Stimulated activated effector memory CD8-positive, alpha-beta T cell treated with anti-CD3 and anti-CD28 coated beads, Interleukin-12 subunit alpha, Interleukin-12 subunit beta, amount 100 ng/mL, for 72 hours (primary cell): ENCODE measurements around the gene MPDZ.

Experiments
- ATAC-seq: fragments of 150-1000 bp; cut with Tn5 transposase; 2 replicates; pipeline ENCODE4 v1.10.0; 2021
- DNase-seq, 2 donors: peaks; one replicate each; pipeline ENCODE4 v3.0.0; 2021 to 2022; ENCODE audit warnings: low spot score in 2 of 2
- H3K27ac Mint-ChIP-seq: one replicate; pipeline ENCODE4 v1.8.0; 2022; ENCODE audit warnings: mild to moderate bottlenecking, mixed read lengths
- H3K36me3 Mint-ChIP-seq: one replicate; pipeline ENCODE4 v1.8.0; 2022; ENCODE audit warnings: mild to moderate bottlenecking, mixed read lengths
- H3K4me1 Mint-ChIP-seq: one replicate; pipeline ENCODE4 v1.8.0; 2022; ENCODE audit warnings: mixed read lengths
- H3K4me3 Mint-ChIP-seq: one replicate; pipeline ENCODE4 v1.8.0; 2022; ENCODE audit warnings: mild to moderate bottlenecking, mixed read lengths
- H3K9me3 Mint-ChIP-seq: one replicate; pipeline ENCODE4 v1.8.0; 2022; ENCODE audit warnings: mixed read lengths

Gene MPDZ

DNA sequence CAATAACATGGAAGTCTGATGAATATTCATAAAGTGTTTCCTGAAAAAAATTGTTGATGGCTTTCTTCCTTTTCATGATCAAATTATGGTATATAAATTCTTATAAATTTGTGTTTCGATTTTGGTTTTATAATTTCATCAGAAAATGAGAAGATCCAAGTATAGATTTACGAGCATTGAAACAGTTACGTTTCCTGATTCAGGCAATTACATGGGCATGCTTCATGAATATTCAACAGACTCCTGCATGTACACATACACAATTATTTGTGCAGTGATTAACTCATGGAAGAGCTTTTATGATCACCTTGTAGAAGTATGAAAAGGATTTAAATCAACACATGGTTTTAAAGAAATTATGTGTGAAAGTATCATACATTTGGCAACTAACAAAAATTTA, 136.7 kb downstream of the MPDZ start:
- no peaks in the 10 kb centered on the region for H3K36me3 Mint-ChIP-seq
- no peak overlapping the region for H3K27ac Mint-ChIP-seq
- no peak for ATAC-seq

DNA sequence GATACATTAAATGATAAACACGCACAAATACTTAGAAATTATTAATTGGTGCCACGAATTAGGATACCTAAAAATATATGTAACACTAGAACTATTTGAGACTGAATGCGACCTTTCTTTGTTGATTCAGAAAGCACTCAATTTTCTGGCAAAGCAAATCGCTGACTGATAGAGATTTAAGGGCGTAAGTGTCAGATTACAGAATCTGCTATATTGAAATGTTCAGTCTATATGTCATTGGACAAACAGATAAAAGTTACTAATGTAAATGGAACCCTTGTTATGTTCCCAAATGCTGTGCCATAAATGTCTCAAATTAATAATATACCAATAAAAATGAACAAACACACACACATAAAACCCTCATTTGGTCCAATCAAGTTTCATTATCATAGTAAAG, 137.9 kb downstream of the MPDZ start:
- Mint-ChIP-seq H3K27ac (no peak overlapping the region), H3K36me3 (no peaks in the 10 kb centered on the region), H3K4me1 (no peaks in the 10 kb centered on the region), H3K4me3 (no peak overlapping the region), H3K9me3 (peaks cover 9% of the 10 kb centered on the region)
- DNase-seq (no peak), ATAC-seq (no peak)

More for the DNA sequence above, 136.7 kb downstream of the MPDZ start:
- H3K9me3 Mint-ChIP-seq: peaks cover 9% of the 10 kb centered on the region
- H3K4me1 Mint-ChIP-seq: no peaks in the 10 kb centered on the region
- DNase-seq: no peak
- no peak overlapping the region for H3K4me3 Mint-ChIP-seq

DNA sequence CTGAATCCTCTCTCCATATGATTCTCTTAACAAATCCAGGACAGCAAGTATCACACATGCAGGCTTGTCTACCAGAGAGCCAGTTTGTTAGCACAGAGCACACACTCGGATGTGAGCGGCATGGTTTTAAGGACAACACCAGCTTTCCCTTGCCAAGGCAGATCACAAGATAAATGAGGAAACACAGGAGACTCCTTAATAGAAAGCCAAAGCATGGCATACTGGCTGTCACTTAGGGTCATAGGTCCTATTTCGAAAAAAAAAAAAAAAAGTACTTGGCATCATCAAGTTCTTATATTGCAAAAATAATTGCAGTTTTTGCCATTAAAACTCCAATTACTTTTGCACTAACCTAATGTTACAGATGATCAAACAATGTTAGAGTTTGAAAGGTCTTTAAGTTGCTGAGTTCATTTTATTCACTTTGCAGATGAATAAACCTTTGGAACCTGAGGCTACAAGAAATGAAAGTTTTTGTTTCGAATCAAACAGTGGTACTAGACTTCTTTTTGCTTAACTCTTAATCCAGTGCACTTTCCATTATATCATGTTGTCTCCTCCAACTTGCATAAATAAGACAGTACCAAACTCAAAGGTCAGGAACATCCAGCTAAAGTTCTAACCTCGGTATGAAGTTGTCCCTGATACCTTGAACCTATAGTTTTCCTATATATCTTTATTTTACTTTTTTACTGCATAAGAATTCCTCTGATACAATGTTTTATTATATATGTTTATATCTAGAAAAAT, 138.5 kb downstream of the MPDZ start:
- DNase-seq: no peak
- H3K36me3 Mint-ChIP-seq: no peaks in the 10 kb centered on the region
- no peak overlapping the region for H3K4me3 Mint-ChIP-seq
- H3K4me1 Mint-ChIP-seq: no peaks in the 10 kb centered on the region
- no peak overlapping the region for H3K27ac Mint-ChIP-seq
- H3K9me3 Mint-ChIP-seq: peaks cover 9% of the 10 kb centered on the region
- no peak for ATAC-seq

DNA sequence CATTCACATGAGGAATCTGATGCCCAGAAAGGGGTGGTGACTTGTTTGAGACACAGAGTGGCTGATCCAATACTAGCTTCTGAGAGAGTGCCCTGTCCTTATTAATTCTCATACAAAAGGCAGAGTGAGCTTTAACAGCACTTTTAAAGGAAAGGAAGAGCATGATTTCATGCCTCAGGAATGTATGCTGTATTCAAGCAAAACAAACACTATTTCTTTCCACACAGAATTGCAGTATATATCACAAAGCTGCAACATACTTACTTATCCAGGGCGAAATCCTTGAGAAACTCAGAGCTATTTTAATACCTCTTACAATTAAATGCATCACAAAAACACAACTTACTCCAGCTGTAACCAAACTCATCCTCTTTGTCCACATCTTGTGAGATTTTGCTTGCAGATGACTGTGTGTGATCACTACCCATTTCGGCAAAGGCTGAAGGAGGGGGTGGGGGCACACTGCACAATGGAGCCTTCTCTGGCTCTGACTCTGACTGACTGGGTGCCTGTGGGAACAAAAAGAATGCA, 139.8 kb downstream of the MPDZ start:
- ATAC-seq: no peak
- no peak for DNase-seq
- Mint-ChIP-seq H3K27ac (no peak overlapping the region), H3K9me3 (peaks cover 17% of the 10 kb centered on the region), H3K4me3 (no peak overlapping the region), H3K36me3 (no peaks in the 10 kb centered on the region), H3K4me1 (no peaks in the 10 kb centered on the region)

DNA sequence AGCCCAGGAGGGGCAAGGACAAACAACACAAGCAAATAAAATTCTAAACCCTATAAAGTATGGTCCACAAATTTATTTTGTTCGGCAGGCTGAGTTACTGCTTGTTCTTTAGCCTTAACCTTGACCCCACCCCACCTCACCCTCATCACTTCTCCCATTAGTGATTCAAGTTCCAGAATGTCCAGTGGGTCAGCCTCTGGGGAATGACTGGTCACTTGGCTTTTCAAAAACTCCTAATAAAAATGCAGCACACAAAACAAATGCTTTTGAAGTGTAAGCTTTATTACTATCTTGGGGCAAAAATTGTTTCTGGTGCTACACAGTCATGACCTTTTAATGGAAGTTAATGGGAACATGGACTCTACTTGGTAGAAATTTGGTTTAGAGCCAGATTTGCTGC, 142.1 kb downstream of the MPDZ start:
- H3K36me3 Mint-ChIP-seq: no peaks in the 10 kb centered on the region
- no peak overlapping the region for H3K4me3 Mint-ChIP-seq
- H3K27ac Mint-ChIP-seq: no peak overlapping the region
- DNase-seq: no peak
- no peaks in the 10 kb centered on the region for H3K4me1 Mint-ChIP-seq
- ATAC-seq: no peak
- H3K9me3 Mint-ChIP-seq: peaks cover 22% of the 10 kb centered on the region

GRCh38 chr9:13131991-13132390, 147.5 kb downstream of the MPDZ start:
- DNase-seq: no peak
- H3K36me3 Mint-ChIP-seq: no peaks in the 10 kb centered on the region
- H3K27ac Mint-ChIP-seq: no peak overlapping the region
- ATAC-seq: no peak
- no peak overlapping the region for H3K4me3 Mint-ChIP-seq
- H3K4me1 Mint-ChIP-seq: no peaks in the 10 kb centered on the region
- H3K9me3 Mint-ChIP-seq: peaks cover 32% of the 10 kb centered on the region

DNA sequence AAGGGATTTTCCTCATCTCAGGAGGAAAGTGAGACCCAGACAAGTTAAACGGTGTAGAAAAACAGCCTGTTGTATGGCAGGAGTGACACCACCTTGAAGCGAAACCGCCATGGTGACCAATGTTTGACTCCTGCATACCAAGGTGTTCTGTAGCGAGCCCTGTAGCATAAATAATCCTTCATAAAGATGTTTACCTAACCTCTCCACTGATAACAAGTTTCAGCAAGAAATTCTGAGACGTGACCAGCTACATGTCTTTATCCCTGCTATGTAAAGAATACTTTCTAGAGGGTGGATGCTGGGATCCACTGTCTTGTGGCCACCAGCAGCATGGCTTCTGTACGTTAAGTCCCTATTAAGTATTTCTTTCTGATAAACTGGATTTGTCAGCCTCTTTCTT, 148.1 kb downstream of the MPDZ start:
- Mint-ChIP-seq H3K4me1 (no peaks in the 10 kb centered on the region), H3K9me3 (peaks cover 38% of the 10 kb centered on the region), H3K36me3 (no peaks in the 10 kb centered on the region), H3K4me3 (no peak overlapping the region), H3K27ac (no peak overlapping the region)
- DNase-seq: no peak
- ATAC-seq: no peak

DNA sequence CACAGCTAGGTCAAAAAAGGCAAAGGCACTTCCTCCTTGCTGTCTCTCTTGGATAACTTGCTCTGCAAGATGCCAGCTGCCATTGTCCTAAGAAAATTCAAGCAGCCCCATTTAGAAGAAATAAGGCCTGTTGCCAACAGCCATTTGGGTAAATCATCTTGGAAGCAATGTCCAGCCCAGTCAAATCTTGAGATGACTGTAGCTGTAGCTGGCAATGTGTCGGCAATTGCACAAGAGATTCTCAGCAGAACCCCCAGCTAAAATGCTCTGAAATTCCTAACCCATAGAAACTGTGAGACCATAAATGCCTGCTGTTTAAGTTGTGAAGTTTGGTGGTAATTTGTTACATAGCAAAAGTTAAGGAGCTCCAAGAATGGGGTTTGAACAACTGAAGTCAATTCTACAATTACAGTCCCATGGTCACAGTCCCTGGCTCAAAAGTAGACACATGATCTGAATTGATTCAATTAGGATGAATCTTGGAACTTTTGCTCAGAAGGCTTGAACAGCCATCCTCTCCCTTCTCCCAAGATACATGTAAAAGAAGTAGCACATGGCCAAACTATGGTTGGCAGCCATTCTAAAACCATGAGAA, 151.1 kb downstream of the MPDZ start:
- Mint-ChIP-seq H3K4me3 (no peak overlapping the region), H3K36me3 (no peaks in the 10 kb centered on the region), H3K9me3 (peaks cover 24% of the 10 kb centered on the region), H3K27ac (no peak overlapping the region), H3K4me1 (no peaks in the 10 kb centered on the region)
- DNase-seq: no peak
- no peak for ATAC-seq

DNA sequence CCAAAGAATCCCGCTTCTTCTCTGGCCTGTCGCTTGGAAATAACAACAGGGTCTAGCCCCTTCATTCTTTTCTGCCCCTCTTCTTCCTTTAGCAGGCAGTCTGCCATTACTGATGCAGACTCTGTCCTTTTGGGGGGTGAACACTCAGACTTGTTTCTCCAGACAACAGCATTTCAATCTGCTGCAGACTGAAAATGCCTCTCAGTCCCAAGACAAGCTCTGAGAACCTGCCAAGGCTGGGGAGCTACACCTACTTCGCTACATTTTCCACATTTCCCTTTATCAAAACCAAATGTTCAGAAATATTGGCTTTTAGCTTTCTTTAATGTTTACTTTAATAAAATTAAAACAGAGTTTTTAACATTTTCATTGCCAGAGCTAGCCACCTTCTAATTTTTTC, 152.4 kb downstream of the MPDZ start:
- ATAC-seq (no peak), DNase-seq (no peak)
- no peak overlapping the region for H3K27ac Mint-ChIP-seq
- peaks cover 24% of the 10 kb centered on the region for H3K9me3 Mint-ChIP-seq
- H3K4me1 Mint-ChIP-seq: no peaks in the 10 kb centered on the region
- no peaks in the 10 kb centered on the region for H3K36me3 Mint-ChIP-seq
- no peak overlapping the region for H3K4me3 Mint-ChIP-seq

DNA sequence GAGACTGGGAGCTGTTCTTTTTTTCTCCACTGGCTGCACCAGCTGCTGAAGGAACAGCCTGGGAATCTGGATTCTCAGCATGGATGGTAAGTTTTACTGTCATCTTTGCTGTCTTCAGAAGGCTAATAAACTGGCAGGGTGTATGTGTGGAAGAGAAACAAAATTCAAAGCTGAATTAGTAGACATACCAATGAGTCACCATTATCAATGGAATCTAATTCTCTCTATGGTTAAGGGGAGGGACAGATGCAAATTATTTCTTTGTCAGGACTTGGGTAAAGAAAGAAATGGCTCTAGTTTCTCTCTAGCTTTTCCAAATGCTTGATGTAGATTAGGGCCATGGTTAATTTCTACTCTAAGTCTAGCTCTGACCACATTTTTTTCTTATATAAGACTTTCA, 154.2 kb downstream of the MPDZ start:
- H3K4me1 Mint-ChIP-seq: no peaks in the 10 kb centered on the region
- H3K9me3 Mint-ChIP-seq: peaks cover 22% of the 10 kb centered on the region
- DNase-seq: no peak
- no peak for ATAC-seq
- H3K4me3 Mint-ChIP-seq: no peak overlapping the region
- H3K36me3 Mint-ChIP-seq: no peaks in the 10 kb centered on the region
- no peak overlapping the region for H3K27ac Mint-ChIP-seq

GRCh38 chr9:13122756-13123369, 156.6 kb downstream of the MPDZ start:
- no peaks in the 10 kb centered on the region for H3K4me1 Mint-ChIP-seq
- peaks cover 21% of the 10 kb centered on the region for H3K9me3 Mint-ChIP-seq
- ATAC-seq: no peak
- no peak for DNase-seq
- no peaks in the 10 kb centered on the region for H3K36me3 Mint-ChIP-seq
- no peak overlapping the region for H3K4me3 Mint-ChIP-seq
- no peak overlapping the region for H3K27ac Mint-ChIP-seq

DNA sequence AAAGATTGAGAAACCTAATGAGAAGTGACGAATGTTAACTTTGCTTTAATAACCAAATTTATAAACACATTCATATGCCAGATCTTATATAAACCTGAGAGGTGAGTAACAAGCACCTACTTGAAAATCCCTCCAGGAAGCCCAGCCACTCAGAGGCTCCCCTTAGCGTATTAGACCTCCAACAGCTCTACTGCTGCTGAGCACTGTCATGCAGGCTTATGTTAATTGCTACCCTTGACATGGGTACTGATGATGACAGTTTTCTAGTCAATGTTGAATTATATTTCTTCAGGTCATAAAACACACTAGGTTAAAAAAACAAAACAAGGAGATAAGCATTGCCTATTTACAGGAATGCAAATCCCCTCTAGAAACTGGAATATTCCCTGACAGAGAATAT, 161.2 kb downstream of the MPDZ start:
- H3K4me1 Mint-ChIP-seq: no peaks in the 10 kb centered on the region
- peaks cover 11% of the 10 kb centered on the region for H3K9me3 Mint-ChIP-seq
- H3K27ac Mint-ChIP-seq: no peak overlapping the region
- ATAC-seq: no peak
- H3K4me3 Mint-ChIP-seq: no peak overlapping the region
- no peaks in the 10 kb centered on the region for H3K36me3 Mint-ChIP-seq
- DNase-seq: no peak

DNA sequence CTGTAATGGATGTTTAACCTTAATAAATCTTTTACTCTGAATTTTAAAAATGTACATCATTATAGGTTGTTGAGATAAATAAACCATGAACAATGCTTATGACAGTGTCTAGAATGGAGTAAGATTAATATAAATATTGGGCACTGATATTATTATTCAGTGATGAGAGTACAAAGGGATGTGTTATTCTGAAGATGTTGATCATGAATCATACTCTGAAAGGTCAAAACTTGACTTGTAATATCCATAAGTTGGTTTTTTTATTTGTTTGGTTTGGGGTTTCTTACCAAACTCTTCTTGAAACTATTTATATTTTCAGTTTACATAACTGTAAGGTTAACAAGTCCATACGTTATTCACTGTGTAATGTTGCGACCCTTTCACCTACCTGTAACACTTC, 163.2 kb downstream of the MPDZ start:
- Mint-ChIP-seq H3K9me3 (peaks cover 7% of the 10 kb centered on the region), H3K27ac (no peak overlapping the region), H3K36me3 (no peaks in the 10 kb centered on the region), H3K4me1 (no peaks in the 10 kb centered on the region), H3K4me3 (no peak overlapping the region)
- ATAC-seq (no peak), DNase-seq (no peak)

- no peak for ATAC-seq
- no peak overlapping the region for H3K4me3 Mint-ChIP-seq
- no peak for DNase-seq
Observed at GRCh38 chr9:13113751-13114150, 165.7 kb downstream of the MPDZ start.

DNA sequence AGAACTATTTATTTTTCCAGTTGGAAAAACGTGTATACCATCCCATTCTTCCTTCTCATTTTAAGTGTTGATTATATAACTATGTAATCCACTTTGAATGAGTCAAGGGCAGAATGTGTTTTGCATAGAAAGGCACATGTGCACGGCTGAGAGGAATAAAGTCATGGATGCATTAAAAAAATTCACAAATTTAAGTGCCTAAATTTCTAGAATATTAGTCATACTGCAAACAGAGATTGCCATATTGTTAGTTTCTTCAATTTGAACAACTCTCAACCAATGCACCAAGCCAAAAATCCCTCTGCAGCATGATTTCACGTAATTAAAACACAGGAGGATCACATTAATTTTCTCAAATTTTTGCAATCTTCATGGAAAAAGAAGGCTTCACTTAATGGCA, 166.3 kb downstream of the MPDZ start:
- Mint-ChIP-seq H3K27ac (no peak overlapping the region), H3K9me3 (no peaks in the 10 kb centered on the region), H3K4me3 (no peak overlapping the region), H3K36me3 (no peaks in the 10 kb centered on the region), H3K4me1 (no peaks in the 10 kb centered on the region)
- ATAC-seq: no peak
- DNase-seq: no peak

More at GRCh38 chr9:13113751-13114150, 165.7 kb downstream of the MPDZ start:
- Mint-ChIP-seq H3K36me3 (no peaks in the 10 kb centered on the region), H3K4me1 (no peaks in the 10 kb centered on the region), H3K9me3 (no peaks in the 10 kb centered on the region), H3K27ac (no peak overlapping the region)

DNA sequence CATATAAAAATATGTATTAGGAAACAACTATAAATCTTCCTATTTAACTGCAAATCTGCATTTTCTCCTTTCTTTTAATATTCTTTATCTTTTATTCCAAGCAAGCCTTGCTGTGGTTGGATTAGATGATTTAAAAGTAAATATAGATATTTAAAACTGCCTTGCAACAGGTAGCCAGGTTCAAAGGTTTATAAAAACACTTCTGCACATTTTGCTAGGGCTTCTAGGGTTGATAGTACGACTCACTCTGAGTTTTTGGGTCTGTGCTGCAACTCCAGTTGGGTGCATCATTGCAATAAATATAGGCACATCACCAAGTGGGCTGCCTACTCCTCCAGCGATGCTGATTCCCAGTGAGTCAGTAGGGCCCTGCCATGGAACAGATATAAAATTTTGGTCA, 167.7 kb downstream of the MPDZ start:
- Mint-ChIP-seq H3K9me3 (no peaks in the 10 kb centered on the region), H3K27ac (no peak overlapping the region), H3K36me3 (no peaks in the 10 kb centered on the region), H3K4me3 (no peak overlapping the region), H3K4me1 (no peaks in the 10 kb centered on the region)
- DNase-seq: no peak
- ATAC-seq: no peak
